ENCODE data around the gene VPS13D. TPM values are rescaled to one million over a fixed set of nuclear protein-coding genes. Genes with fewer than 3 reads are reported as not detected.

Gene VPS13D
- total and polyA plus RNA-seq, 2 experiments from 2014 or later = 9.7 to 35.7 TPM

GRCh38 chr1:12279728-12280464, 50.1 kb downstream of the VPS13D start:
- peak in 1 of 2 donors; percentile 39 for DNase-seq (ENCODE audit: low read depth in 1 of 2, low spot score in 1 of 2)
- Histone ChIP-seq H3K36me3 (peaks cover 23% of the 10 kb centered on the region), H3K27ac (no peak overlapping the region), H3K4me1 (ENCODE audit: low read depth) (no peaks in the 10 kb centered on the region), H3K4me3 (no peak overlapping the region), H3K9me3 (ENCODE audit: low read depth) (no peaks in the 10 kb centered on the region), H3K27me3 (no peaks in the 10 kb centered on the region)
- TF ChIP-seq, protein P1, sequence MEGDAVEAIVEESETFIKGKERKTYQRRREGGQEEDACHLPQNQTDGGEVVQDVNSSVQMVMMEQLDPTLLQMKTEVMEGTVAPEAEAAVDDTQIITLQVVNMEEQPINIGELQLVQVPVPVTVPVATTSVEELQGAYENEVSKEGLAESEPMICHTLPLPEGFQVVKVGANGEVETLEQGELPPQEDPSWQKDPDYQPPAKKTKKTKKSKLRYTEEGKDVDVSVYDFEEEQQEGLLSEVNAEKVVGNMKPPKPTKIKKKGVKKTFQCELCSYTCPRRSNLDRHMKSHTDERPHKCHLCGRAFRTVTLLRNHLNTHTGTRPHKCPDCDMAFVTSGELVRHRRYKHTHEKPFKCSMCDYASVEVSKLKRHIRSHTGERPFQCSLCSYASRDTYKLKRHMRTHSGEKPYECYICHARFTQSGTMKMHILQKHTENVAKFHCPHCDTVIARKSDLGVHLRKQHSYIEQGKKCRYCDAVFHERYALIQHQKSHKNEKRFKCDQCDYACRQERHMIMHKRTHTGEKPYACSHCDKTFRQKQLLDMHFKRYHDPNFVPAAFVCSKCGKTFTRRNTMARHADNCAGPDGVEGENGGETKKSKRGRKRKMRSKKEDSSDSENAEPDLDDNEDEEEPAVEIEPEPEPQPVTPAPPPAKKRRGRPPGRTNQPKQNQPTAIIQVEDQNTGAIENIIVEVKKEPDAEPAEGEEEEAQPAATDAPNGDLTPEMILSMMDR (IDR thresholded peaks at IDR 0.05; ENCODE audit: low read depth, low read length) = no peak

DNA sequence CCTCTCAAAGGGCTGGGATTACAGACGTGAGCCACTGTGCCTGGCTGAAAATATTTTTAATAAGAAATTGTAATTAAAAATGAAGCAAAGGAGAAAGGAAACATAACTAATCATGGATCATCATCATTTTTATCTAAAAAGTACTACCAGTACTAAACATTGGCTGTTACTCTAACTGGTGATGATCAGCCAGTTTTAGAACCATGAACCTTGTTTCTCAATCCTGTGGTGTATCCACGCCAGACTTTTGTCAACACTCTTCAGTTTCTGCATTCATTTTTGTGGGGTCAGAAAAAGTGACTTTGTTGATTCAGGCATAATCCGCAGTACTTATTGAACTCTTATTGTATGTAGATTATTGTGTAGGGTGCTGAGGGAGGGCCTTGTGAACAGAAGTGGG, 52.3 kb downstream of the VPS13D start:
- no peaks in the 10 kb centered on the region for H3K4me1 ChIP-seq (ENCODE audit: low read depth)
- no peak for DNase-seq (ENCODE audit: low read depth in 1 of 2, low spot score in 1 of 2)
- H3K36me3 ChIP-seq = peaks cover 16% of the 10 kb centered on the region
- no peaks in the 10 kb centered on the region for H3K9me3 ChIP-seq (ENCODE audit: low read depth)
- no peak overlapping the region for H3K4me3 ChIP-seq
- no peak overlapping the region for H3K27ac ChIP-seq
- H3K27me3 ChIP-seq = no peaks in the 10 kb centered on the region
- TF ChIP-seq, protein P1 (IDR thresholded peaks at IDR 0.05; ENCODE audit: low read depth, low read length) = no peak

GRCh38 chr1:12284486-12284885, 54.7 kb downstream of the VPS13D start:
- H3K36me3 ChIP-seq = peaks cover 10% of the 10 kb centered on the region
- TF ChIP-seq, protein P1 (IDR thresholded peaks at IDR 0.05; ENCODE audit: low read depth, low read length) = no peak

DNA sequence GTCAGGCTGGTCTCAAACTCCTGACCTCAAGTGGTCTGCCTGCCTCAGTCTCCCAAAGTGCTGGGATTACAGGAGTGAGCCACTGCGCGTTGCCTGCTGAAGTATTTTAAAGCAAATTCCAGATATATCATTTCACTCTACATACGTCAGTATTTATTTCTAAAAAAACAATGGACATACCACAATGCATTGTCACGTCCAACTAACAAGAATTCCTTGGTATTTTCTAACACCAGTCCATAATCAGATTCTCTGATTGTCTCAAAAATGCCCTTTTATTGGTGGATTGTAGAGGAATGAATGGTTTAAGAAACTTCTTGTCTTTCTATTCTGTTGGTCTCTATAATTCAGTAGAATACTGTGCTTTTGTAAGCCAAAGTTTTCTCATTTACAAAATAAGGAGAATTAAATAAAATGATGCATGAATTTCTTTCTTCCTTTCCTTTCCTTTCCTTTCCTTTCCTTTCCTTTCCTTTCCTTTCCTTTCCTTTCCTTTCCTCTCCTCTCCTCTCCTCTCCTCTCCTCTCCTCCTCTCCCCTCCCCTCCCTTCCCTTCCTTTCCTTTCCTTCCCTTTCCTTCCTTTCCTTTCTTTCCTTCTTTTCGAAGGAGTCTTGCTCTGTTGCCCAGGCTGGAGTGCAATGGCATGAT, 55.8 kb downstream of the VPS13D start:
- TF ChIP-seq, protein P1 (IDR thresholded peaks at IDR 0.05; ENCODE audit: low read depth, low read length) = no peak
- no peaks in the 10 kb centered on the region for H3K9me3 ChIP-seq (ENCODE audit: low read depth)
- no peaks in the 10 kb centered on the region for H3K27me3 ChIP-seq
- H3K4me1 ChIP-seq (ENCODE audit: low read depth) = no peaks in the 10 kb centered on the region
- H3K27ac ChIP-seq = no peak overlapping the region
- H3K4me3 ChIP-seq = no peak overlapping the region
- DNase-seq (ENCODE audit: low read depth in 1 of 2, low spot score in 1 of 2) = peak in 1 of 2 donors; percentile 4
- peaks cover 10% of the 10 kb centered on the region for H3K36me3 ChIP-seq

More at GRCh38 chr1:12284486-12284885, 54.7 kb downstream of the VPS13D start:
- no peak overlapping the region for H3K27ac ChIP-seq
- H3K27me3 ChIP-seq = no peaks in the 10 kb centered on the region
- H3K4me1 ChIP-seq (ENCODE audit: low read depth) = no peaks in the 10 kb centered on the region
- H3K9me3 ChIP-seq (ENCODE audit: low read depth) = no peaks in the 10 kb centered on the region
- H3K4me3 ChIP-seq = no peak overlapping the region
- DNase-seq (ENCODE audit: low read depth in 1 of 2, low spot score in 1 of 2) = no peak

- no peak overlapping the region for H3K27ac ChIP-seq
- no peaks in the 10 kb centered on the region for H3K4me1 ChIP-seq (ENCODE audit: low read depth)
- H3K4me3 ChIP-seq = no peak overlapping the region
- no peaks in the 10 kb centered on the region for H3K27me3 ChIP-seq
- TF ChIP-seq, protein P1 (IDR thresholded peaks at IDR 0.05; ENCODE audit: low read depth, low read length) = no peak
- H3K36me3 ChIP-seq = peaks cover 11% of the 10 kb centered on the region
- DNase-seq (ENCODE audit: low read depth in 1 of 2, low spot score in 1 of 2) = no peak
- no peaks in the 10 kb centered on the region for H3K9me3 ChIP-seq (ENCODE audit: low read depth)
These were observed 58.0 kb downstream of the VPS13D start for GRCh38 chr1:12287869-12288268.
